A549 treated with GW870086 at 1 μM for 4 hours (cell line): ENCODE data around the gene CNEP1R1. TPM values are rescaled to one million over a fixed set of nuclear protein-coding genes. Genes with fewer than 3 reads are reported as not detected.

ENCODE experiments used
- total RNA-seq: library from RNA; stranded (reverse); fragments of 200-300 nt; extraction: Qiagen RNA extraction; gene quantifications from 5 replicates; pipeline ENCODE4 v1.2.3, GENCODE V29; 2022; ENCODE audit warnings: low read depth

The CNEP1R1 gene
- 16.7 to 20.4 TPM (median 19.9 TPM) in 5 replicates for total RNA-seq

GRCh38 chr16:50024684-50025536 lies at the start of gene CNEP1R1:
Gene CNEP1R1, plus strand, starts transcription at chr16:50025225. Its CDS starts 91 bp downstream, at chr16:50025316.

GRCh38 chr16:50065624-50066481 lies 40.8 kb downstream of the CNEP1R1 start, which contains the start of gene HEATR3:
Gene HEATR3, plus strand, starts transcription at chr16:50065970. Its CDS starts 162 bp downstream, at chr16:50066132.

Other genes starting within 250 kb of the CNEP1R1 start
- 0.05 to 0.27 TPM (median 0.15 TPM) in 5 replicates for gene ZNF423, start 169.1 kb upstream of the CNEP1R1 start, total RNA-seq
- 14.1 to 15.5 TPM (median 14.7 TPM) in 5 replicates for gene HEATR3, start 40.7 kb downstream of the CNEP1R1 start, total RNA-seq
- 8.8 to 12.3 TPM (median 11.0 TPM) in 5 replicates for gene TENT4B, start 128.1 kb downstream of the CNEP1R1 start, total RNA-seq
- 9.5 to 16.5 TPM (median 14.8 TPM) in 5 replicates for gene ADCY7, start 241.3 kb downstream of the CNEP1R1 start, total RNA-seq